Liver (tissue), 9 donors: Measurements from ENCODE around the gene TTC38. TPM values are rescaled to one million over a fixed set of nuclear protein-coding genes. Genes with fewer than 3 reads are reported as not detected.

ENCODE experiments used
- DNase-seq: peaks from one replicate; pipeline ENCODE4 v3.0.0-alpha.2; 2017; ENCODE audit warnings: low spot score
- H3K27ac ChIP-seq, 2 donors: one replicate each; pipeline ENCODE4 v1.7.0; 2013; ENCODE audit warnings: inconsistent platforms in 2 of 2, low read length in 2 of 2, control low read depth in 1 of 2, low read depth in 1 of 2, mild to moderate bottlenecking in 1 of 2
- H3K27me3 ChIP-seq, 4 donors: one replicate each; pipeline versions ENCODE4 v1.6.1 to v1.7.0; 2013; ENCODE audit warnings: low read length in 3 of 4, inconsistent platforms in 1 of 4, mild to moderate bottlenecking in 1 of 4, moderate library complexity in 1 of 4; ENCODE audit not compliant: control insufficient read depth in 4 of 4, insufficient read depth in 4 of 4
- H3K36me3 ChIP-seq, 4 donors: one replicate each; pipeline versions ENCODE4 v1.6.1 to v1.7.0; 2013; ENCODE audit warnings: low read length in 3 of 4, mild to moderate bottlenecking in 3 of 4, low read depth in 1 of 4, moderate library complexity in 1 of 4; ENCODE audit not compliant: control insufficient read depth in 4 of 4, insufficient read depth in 3 of 4
- H3K4me1 ChIP-seq, 4 donors: one replicate each; pipeline versions ENCODE4 v1.6.1 to v1.7.0; 2013; ENCODE audit warnings: low read length in 3 of 4, mild to moderate bottlenecking in 3 of 4, moderate library complexity in 1 of 4; ENCODE audit not compliant: control insufficient read depth in 4 of 4, insufficient read depth in 4 of 4
- H3K4me3 ChIP-seq, 3 donors: one replicate each; pipeline versions ENCODE4 v1.6.1 to v1.7.0; 2013; ENCODE audit warnings: low read length in 3 of 3, control low read depth in 1 of 3, low read depth in 1 of 3, mild to moderate bottlenecking in 1 of 3
- H3K9ac ChIP-seq, 2 donors: one replicate each; pipeline ENCODE4 v1.7.0; 2013; ENCODE audit warnings: low read length in 2 of 2, mild to moderate bottlenecking in 2 of 2, moderate library complexity in 2 of 2, control low read depth in 1 of 2, low read depth in 1 of 2
- H3K9me3 ChIP-seq, 4 donors: one replicate each; pipeline versions ENCODE4 v1.6.1 to v1.7.0; 2013; ENCODE audit warnings: low read length in 3 of 4; ENCODE audit not compliant: control insufficient read depth in 4 of 4
- CTCF ChIP-seq: fragments of 150-350 bp; IDR thresholded peaks from 2 replicates; pipeline ENCODE4 v1.5.1; 2017; ENCODE audit warnings: improper control_type of control experiment, low read depth, low read length; ENCODE audit not compliant: missing input control
- EGR1 ChIP-seq, 2 donors: IDR thresholded peaks; 2 replicates each; pipeline ENCODE4 v1.6.1; 2016 to 2018; ENCODE audit warnings: antibody characterized with exemption in 2 of 2, low read depth in 2 of 2
- FOXA1 ChIP-seq: IDR thresholded peaks from 2 replicates; pipeline ENCODE4 v1.6.1; 2016; ENCODE audit warnings: antibody characterized with exemption
- FOXA2 ChIP-seq: IDR thresholded peaks from 2 replicates; pipeline ENCODE4 v1.6.1; 2016; ENCODE audit warnings: antibody characterized with exemption
- GABPA ChIP-seq, 2 donors: IDR thresholded peaks in 1 of 2; conservative IDR thresholded peaks in 1 of 2; 2 replicates each; pipeline ENCODE4 v1.6.1; 2016; ENCODE audit warnings: antibody characterized with exemption in 2 of 2, mild to moderate bottlenecking in 1 of 2, moderate library complexity in 1 of 2
- HNF4A ChIP-seq, 2 donors: conservative IDR thresholded peaks; 2 replicates each; pipeline ENCODE4 v1.6.1; 2016; ENCODE audit warnings: antibody characterized with exemption in 2 of 2, mild to moderate bottlenecking in 2 of 2
- JUND ChIP-seq, 2 donors: IDR thresholded peaks; 2 replicates each; pipeline ENCODE4 v1.6.1; 2016; ENCODE audit warnings: antibody characterized with exemption in 2 of 2
- MAX ChIP-seq: IDR thresholded peaks from 2 replicates; pipeline ENCODE4 v1.6.1; 2016; ENCODE audit warnings: antibody characterized with exemption
- NR2F2 ChIP-seq: IDR thresholded peaks from 2 replicates; pipeline ENCODE4 v1.6.1; 2016; ENCODE audit warnings: antibody characterized with exemption
- RAD21 ChIP-seq, 2 donors: IDR thresholded peaks; 2 replicates each; pipeline ENCODE4 v1.6.1; 2016; ENCODE audit warnings: antibody characterized with exemption in 2 of 2, mild to moderate bottlenecking in 2 of 2
- RXRA ChIP-seq, 2 donors: IDR thresholded peaks; 2 replicates each; pipeline ENCODE4 v1.6.1; 2017 to 2018; ENCODE audit warnings: antibody characterized with exemption in 2 of 2, mild to moderate bottlenecking in 1 of 2
- SP1 ChIP-seq: IDR thresholded peaks from 2 replicates; pipeline ENCODE4 v1.6.1; 2018; ENCODE audit warnings: antibody characterized with exemption, mild to moderate bottlenecking
- TAF1 ChIP-seq: conservative IDR thresholded peaks from 2 replicates; pipeline ENCODE4 v1.6.1; 2016; ENCODE audit warnings: antibody characterized with exemption, mild to moderate bottlenecking
- YY1 ChIP-seq: IDR thresholded peaks from 2 replicates; pipeline ENCODE4 v1.6.1; 2016; ENCODE audit warnings: antibody characterized with exemption, mild to moderate bottlenecking
- ZBTB33 ChIP-seq: IDR thresholded peaks from 2 replicates; pipeline ENCODE4 v1.6.1; 2016; ENCODE audit warnings: antibody characterized with exemption
- WGBS: extraction: QIAGEN DNeasy Blood & Tissue Kit; methylation state at CpG from one replicate; pipeline ENCODE4 v1.1.7; 2013; 5-methylcytosine and 5-hydroxymethylcytosine counted together
- polyA plus RNA-seq, 2 donors: library from polyadenylated mRNA; stranded (reverse) in 1 of 2; unstranded in 1 of 2; fragments of 200-250 nt in 1 of 2; fragments of >200 nt in 1 of 2; fragmentation: Nextera tagmentation in 1 of 2; extraction: Ambion mirVana in 1 of 2; gene quantifications; one replicate each; pipeline versions ENCODE4 v1.2.1 to v1.2.3, GENCODE V29; 2013 to 2015
- total RNA-seq, 2 donors: library from RNA; depleted of rRNA; stranded (reverse); fragments of >200 nt; gene quantifications; one replicate each; pipeline ENCODE4 v1.2.3, GENCODE V29; 2014
- donor health status: healthy.
- donor health status: healthy.
- donor health status: healthy.
- donor health status: healthy.
- donor health status: healthy.

Gene TTC38
- total and polyA plus RNA-seq, 4 donors, result 63.9 to 389 (median 128) TPM

- no peak overlapping the region for H3K9ac ChIP-seq
- no peaks in the 10 kb centered on the region for H3K9me3 ChIP-seq
- H3K27ac ChIP-seq, result no peak overlapping the region
- no peaks in the 10 kb centered on the region for H3K27me3 ChIP-seq
- WGBS, result 96% methylated on average over 8 of the region's 8 CpGs
- TF ChIP-seq GABPA (IDR thresholded peaks at IDR 0.05 in 1 of 2, conservative IDR thresholded peaks at IDR 0.05 in 1 of 2) (no peak), FOXA2 (no peak), JUND (IDR thresholded peaks at IDR 0.05) (no peak), ZBTB33 (no peak), EGR1 (IDR thresholded peaks at IDR 0.05; ENCODE audit: low read depth in 2 of 2) (no peak), HNF4A (conservative IDR thresholded peaks at IDR 0.05) (no peak), FOXA1 (no peak), RAD21 (IDR thresholded peaks at IDR 0.05) (no peak), MAX (no peak), TAF1 (no peak), RXRA (IDR thresholded peaks at IDR 0.05) (no peak), CTCF (no peak), NR2F2 (no peak), SP1 (no peak)
- peaks cover 19 to 55% (median 45%) of the 10 kb centered on the region in 4 donors for H3K36me3 ChIP-seq
- H3K4me1 ChIP-seq, result peaks cover 0 to 23% (median 16%) of the 10 kb centered on the region in 4 donors
- DNase-seq, result no peak
- H3K4me3 ChIP-seq, result no peak overlapping the region
These were observed 4.4 kb downstream of the TTC38 start for GRCh38 chr22:46272196-46272595.

GRCh38 chr22:46272762-46273431 lies 5.1 kb downstream of the TTC38 start:
- Histone ChIP-seq H3K9ac (no peak overlapping the region), H3K36me3 (peaks cover 19 to 61% (median 50%) of the 10 kb centered on the region in 4 donors), H3K9me3 (no peaks in the 10 kb centered on the region), H3K27me3 (no peaks in the 10 kb centered on the region), H3K4me1 (peaks cover 0 to 23% (median 13%) of the 10 kb centered on the region in 4 donors), H3K4me3 (no peak overlapping the region), H3K27ac (no peak overlapping the region)
- DNase-seq, result no peak
- TF ChIP-seq YY1 (no peak), JUND (IDR thresholded peaks at IDR 0.05) (no peak), FOXA2 (no peak)
- WGBS, result 97% methylated on average over 12 of the region's 12 CpGs
